HG03521 (cell line): Measurements from ENCODE around the gene KY.

Experiments used
- ATAC-seq: cut with Tn5 transposase; IDR thresholded peaks from one replicate; pipeline ENCODE4 v1.9.1; 2021; ENCODE audit warnings: mild to moderate bottlenecking, moderate library complexity; ENCODE audit not compliant: unreplicated experiment

KY gene

DNA sequence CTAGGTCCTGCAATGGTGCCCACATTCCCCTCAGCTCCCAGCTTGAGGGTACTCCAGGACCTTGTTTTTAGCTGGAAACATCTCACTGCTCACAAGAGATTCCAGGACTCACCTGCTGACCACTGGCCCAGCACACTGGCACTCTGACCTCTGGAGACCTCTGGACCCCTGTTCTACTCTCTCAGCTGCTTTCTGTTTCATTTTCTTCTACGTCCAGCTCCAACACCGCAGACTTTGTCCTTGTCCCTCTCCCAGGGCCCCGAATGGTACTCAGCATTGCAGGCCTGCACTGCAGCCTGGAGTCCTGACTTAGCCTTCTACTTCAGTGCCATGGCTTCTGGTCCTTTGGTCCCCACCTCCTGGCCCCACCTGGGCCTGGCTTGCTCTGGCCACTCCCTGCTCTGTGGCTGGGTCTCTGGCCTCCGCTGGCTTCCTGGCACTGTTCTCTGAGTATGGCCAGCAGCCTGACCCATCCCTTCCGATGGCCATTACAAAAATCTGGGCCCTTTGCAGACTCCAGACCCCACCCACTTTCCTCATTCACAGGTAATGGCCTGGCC is 27.9 kb downstream of the KY start:
- ATAC-seq: no peak

DNA sequence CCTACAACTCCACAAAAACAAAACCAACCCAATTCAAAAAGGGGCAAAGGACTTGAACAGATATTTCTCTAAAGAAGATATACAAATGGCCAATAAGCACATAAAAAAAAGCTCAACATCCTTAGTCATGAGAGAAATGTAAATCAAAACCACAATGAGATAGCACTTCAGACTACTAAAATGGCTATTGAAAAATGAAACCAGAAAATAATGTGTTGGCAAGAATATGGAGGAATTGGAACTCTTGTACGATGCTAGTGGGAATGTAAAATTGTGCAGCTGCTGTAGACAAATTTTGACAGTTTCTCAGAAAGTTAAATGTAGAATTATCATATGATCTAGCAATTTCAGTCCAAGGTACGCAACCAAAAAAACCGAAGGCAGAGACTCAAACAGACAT is 29.0 kb downstream of the KY start:
- ATAC-seq: no peak

DNA sequence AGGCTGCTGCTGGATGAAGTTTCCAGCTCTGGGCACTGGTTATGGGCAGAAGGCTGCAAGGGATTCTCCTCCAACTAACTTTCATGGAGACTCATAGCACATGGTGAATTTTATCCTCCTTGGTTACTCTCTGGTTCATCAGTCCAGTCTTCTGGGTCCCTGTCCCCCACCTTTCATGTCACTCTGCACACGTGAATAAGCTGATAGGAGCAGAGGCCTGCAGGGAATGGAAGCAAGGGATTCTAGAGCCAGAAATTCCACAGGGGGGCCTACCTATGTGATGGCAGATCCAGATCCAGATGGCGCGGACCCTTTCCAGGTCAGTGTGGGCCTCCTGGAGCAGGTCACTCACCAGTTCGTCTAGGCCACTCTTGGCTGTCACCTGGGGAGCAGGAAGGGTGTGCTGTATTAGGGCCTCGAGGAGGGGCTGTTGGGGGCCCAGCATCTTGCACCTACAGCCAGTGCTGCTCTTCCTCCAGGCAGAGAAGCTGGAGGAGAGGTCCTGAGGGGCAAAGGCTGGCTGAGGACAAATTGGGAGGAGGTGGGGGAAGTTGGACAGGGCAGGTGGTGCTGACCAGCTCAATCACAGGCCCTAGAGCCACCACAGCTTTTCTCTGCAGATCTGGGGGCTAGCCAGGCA is 30.2 kb downstream of the KY start:
- ATAC-seq: no peak

DNA sequence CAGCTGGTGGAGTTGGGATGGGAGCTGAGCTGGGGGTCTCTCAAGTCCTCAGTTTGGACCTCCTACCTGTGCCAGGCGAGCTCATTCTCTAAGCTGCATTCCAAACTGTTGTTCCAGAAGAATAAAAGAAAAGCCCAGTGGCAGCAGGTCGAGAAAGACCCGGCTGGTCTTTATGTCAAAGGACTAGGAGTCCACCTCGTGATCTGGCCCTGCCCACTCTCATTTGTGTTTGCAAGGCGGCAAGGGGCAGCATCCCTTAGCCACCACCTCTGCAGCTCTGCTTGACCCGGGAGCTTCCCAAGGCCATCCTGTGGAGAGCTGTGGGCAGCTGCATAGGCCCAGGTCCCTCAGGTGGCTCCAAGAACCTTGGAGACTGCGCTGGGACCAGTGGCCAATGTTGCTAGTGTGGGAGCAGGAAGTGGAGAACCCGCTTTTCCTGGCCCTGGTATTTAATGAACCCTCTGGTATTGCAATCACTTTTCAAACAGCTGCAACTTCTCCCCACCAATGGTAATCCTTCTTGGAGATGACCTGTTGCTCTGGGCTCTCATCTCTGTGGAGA is 30.9 kb downstream of the KY start:
- ATAC-seq: no peak

DNA sequence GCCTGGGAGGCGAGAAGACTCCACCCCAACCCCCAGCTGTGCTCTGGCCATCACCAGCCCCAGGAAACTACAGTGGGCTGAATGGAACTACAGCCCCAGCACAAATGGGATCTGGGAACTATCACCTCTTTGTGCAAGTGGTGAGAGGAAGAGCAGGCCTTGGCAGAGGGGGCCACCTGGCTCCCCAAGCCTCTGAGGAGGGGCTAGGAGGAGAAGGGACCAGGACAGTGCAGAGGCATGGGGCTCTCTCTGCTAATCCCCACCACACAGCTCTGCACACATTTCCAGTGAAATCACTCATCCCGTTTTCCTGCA is 31.6 kb downstream of the KY start:
- ATAC-seq: no peak

DNA sequence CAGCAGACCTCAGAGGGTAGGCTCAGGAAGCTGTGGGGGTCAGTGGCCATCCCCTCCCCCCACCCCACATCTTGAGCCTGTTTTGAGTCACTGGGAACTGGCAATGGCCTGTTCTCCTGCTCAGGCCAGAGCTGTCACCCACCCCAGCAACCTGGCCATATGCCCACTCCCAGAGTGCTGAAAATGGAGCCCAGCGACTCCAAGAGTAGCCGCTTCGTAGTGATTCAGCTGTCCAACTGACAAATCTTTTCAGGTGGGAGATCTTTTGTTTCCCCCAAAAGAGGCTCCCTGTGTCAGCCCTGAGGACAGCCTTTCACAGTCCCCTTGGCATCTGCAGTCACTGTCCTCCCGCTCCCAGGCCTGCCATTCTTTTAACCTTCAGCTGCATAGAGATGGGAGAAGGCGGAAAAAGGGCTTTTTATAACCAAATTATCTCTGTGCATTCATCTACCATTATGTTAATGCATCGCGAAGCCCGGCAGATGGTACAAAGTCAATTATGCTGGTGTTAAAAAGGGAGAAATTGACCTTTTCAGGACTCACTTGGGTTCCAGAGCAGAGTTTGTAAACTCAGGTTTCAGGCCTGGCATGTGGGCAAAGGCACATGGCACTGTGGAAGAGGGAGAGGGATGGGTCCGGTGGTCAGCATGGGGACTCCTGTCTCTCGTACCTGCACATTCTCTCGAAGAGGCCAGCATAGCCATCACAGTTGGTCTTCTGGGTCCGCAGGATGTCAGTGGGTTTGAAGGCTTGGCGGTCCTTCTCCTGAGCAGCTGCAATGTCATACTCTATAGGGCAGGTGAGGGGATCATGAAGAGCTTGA is 32.1 kb downstream of the KY start:
- ATAC-seq: no peak

DNA sequence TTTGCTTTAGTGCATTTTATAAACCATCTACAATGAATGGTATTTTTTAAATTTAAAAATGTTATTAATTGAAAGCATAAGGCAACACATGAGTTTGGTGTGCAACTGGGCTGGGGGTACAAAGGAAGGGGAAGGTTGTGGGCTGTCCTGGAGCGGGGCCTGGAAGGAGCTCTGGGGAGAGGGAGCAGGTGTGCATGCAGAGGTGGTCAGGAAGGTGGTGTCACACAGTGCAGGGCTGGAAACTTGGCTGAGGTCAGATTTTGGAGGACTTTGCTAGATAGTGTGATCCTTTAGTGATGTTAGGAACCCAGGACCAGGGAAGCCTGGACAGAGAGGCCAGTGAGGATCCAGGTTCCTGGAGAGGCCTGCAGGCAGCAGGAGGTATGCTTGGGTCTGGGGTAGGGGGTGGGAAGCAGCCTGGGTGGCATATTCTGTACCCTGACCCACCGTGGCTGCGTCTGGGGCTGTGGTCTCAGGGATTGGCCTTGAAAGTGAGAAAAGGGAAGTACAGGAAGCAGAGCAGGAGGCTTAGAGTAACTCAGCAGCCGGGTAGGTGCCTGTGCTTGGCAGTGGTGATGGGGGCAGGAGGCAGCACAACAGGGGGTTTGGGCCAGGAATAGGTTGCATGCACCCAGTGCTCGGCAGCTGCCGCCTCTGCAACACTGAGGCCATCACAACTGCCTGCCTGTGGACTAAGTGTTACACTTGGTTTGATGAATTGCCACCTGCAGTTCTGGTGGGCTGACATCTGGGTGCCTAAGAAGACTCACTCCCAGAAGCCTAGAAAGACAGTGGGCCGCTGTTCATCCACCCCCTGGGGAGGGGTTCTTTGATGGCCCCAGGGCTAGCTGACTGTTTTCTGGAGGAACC is 33.0 kb downstream of the KY start:
- no peak for ATAC-seq

DNA sequence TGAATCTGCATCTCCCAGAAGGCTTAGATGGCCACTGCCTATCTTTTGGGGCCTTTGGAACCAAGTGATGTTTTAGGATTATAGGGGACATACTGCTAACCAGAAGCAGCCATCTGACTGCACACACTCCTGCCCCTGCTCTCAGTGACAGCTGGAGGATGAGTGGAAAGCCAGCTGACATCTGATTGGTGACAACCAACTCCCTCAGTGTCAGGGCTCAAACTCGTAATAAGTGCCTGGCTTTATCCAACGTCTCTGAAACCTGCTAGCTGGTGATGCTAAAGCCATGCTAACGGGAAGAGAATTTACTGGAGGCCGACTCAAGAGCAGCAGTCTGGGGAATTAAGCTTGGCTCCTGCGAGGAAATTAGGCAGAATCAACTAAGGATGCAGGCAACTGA is 35.1 kb downstream of the KY start:
- no peak for ATAC-seq

DNA sequence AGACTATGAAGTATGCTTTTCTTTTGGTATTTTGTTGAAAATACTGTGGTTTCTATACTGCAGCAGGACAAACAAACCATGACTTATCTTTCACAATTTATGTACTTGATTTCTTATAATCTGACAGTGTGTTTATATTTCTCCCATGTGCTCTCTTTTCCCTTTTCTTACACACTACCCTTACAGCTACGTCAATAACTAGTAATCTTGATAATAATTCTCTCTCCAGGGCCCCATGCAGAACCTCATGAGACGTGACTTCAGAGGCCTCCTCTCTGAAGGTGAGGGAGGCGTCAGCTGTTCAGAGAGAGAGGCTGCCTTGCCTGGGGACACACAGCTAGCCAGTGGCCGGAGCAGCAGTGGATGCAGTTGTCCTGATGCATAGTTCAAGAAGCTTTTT is 35.9 kb downstream of the KY start:
- no peak for ATAC-seq

DNA sequence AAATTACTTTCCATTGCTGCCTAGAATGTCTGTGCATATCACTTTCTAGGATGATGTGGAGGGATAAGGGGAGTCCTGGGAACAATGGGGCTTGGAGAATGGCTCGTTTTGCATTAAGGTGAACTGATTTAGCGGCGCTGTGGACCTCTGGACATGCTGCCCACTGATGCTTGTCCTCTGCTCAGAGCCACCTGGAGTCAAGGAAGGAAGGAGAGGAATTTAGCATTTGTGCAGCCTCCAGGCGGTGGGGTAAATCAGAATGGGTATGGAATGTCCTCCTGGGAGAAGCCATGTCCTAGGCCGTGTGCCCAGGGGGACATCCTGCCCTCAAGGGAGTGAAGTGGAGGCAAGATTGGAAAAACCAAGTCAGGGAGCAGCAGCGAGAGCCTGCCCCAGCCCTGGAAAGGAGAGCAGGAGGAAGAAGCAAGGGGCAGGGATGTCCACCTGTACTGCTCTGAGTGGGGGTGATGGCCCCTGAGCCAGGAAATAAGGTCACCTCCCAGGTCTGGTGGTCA is 37.8 kb downstream of the KY start:
- ATAC-seq: no peak

DNA sequence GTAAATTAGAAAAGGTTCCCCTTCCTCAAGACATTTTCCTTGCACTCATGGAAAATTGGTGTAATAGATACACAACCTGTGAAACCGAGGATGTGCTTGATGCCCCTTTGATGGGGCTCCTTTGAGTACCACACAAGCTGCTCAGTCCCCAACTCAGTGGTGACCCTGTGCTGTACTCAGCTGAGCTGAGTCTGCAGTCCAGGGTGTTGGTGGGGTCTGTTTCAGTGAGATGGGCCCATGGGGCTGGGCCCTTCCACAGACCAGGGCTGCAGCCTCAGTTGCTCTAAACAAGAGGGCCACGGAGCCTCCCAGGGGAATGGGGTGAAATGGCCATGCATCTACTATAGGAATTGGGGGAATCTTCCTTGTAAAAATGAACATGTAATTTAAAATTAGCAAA is 39.3 kb downstream of the KY start:
- ATAC-seq: no peak

DNA sequence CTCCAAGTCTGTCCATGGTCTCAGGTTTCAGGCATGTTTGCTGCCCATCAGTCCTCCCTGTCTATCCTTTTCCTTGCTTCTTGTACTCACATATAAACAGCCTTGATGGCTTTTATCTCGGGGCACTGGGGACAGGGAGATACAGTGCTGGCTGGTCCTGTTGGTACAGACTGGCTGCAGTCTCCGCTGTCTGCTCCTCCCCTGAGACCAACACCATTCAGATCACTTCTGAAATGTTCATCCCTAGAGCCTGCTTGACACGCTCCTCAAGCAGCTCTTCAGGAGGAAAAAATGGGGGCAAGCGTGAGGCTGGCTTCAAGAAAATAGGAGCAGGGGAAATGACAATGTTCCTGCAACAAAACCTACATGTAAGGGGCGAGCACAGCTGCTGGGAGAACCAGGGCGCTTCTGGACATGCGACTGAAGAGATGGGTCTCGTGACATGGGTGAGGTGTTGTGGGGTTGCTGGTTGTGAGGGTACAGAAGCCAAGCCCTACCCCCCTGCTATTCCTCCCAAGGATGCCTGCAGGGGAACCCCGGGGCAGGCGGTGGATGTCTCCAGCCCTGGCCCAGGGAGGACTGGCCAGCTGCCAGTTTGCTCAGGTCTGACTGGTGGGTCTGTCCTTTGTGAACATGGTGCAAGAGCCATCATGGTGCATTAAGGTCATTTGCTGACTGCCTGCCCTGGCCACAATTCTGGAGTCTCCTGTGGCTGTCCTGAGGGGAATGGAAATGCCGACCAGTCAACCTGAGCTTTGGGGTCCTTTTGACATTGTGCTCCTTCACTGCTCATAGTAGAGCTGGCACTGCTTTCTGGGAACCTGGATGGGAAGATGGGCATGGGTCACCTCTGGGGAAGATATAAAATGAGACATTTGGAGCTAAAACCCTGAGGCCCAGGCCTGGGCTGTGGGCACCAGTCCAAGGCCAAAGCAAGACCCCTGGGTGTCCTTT is 40.1 kb downstream of the KY start:
- ATAC-seq: no peak

DNA sequence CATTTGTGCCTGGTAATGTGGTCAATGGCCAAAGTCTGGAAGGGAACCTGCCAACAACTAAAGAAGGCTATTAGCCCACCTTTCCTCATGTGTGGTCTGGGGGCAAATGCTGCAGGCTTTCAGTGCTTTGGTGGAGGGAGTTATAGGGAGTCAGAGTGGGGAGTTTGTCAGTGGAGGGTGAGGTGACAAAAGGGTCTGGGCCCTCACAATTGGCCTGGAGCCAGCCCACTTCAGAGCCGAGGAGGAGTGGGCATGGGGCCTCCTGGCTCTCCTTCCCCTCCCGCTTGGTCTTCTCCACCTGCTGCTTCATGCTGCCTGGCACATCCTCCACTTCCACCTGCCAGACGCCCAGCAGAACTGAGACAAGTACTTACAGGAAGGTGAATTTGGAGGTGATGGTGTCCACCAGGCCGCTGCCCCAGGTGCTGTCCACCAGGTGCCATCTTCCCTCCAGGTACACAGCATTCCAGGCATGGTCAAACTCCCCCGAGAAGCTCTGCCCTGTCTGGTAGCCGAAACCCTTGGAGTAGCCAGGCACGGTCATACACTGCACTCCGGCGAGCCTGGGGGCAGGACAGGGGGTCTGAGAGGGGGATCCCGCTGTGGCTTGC is 40.9 kb downstream of the KY start:
- ATAC-seq: no peak

DNA sequence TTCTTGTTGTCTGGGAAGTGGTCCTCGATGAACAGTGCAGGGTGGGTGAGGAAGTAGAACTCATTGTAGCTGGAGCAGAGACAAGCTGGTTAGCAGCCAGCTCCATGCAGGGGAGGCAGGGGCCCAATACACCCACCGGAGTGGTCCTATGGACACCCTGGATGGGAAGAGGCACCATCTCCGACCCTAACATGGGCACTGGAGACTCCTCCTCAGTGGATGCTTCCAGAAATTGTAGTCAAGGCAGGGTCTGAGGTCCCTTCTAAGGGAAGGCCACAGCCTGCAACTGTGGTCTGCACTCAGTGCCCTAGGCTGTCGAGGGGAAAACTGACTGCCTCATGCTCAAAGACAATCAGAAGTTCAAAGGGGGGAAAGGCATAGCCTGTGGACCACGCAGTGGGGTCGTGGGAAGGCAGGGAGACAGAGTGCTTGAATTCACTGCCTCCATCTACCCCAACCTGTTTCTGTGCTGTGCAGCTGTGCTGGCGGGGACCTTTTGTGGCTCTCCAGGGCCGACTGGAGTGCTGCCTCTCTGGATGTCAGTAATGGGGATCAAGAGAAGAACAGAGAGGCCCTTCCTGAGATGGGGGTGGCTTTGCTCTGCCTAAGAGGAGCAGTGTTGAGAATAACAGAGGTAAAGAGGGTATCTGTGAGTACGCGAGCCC is 41.9 kb downstream of the KY start:
- no peak for ATAC-seq

DNA sequence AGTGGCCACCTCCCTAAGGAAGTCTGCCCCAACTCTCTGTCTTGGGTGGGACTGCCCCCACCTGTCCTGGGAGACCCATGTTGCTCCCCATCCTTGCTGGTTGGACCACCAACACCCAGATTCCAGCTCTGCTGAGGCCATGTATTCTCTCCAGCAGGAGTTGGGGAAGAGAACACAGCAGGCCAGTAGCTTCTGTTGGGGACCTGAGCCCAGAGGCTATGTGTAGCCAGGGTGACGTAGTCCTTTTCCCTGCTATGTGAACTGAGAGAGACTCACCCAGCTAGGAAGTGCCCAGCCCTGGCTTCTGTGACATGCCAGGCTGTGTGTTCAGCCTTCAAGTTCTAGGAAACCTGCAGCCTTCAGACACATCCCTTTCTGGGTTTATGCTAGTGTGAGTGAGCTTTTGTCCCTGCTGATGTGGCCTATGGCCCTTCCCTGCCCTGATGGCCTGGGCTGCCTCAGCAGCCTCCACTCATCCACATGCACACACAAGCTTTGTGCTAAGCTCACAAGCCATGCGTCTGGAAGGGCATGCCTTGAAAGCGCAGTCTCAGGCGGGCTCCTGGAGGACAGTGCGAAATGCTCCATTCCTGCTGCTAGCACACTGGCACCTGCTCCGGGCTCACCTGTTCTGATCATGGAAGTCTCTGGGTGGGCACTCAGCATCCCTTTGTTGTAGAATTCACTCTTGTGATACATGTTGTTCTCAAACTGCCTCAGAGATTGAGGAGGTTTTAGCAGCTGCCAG is 42.6 kb downstream of the KY start:
- no peak for ATAC-seq

DNA sequence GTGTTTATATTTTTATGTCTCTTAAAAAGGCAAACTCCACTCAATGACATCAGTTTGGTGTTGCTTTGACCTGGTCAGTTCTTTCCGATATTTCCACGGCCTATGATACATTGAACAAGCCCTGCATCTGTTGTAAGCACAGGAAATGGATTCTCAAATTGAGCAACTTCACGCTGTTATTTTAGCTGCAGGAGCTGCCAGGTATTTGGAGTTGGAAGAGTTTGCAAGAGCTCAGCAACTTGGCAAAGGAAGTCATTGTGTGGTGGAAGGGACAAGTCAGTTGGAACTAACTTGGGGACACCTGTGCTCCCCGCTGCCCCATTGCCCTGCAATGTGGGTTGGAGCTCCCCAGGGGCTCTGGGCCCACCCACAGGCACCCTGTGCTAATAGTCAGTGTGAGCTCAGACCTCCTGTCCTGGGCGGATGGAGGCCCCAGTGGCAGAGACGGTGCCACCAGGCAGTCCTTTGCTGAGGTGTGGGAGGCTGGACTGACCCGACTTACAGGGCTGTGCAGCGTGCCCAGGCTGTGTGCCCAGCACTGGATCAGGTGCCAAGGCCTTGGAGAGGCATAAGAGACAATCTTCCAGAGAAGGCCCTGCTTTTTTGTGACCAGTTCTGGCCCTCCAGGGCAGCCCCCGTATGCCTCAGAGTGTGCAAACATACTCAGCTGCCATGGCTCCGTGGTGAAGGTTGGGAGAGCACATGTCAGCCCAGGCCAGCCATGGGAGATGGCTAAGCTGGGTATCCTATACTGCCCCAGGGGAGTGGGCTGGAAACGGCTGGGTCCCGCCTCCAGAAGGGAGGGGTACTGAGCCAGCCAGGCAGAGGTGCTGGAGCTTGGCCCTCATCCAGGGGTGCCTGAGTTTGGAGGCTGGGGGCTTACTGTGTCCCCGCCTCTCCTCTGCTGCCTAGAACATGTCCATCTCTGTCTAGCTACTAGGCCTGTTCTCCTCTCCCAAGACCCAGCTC is 43.5 kb downstream of the KY start:
- no peak for ATAC-seq
